Stomach (tissue), 9 donors: Measurements from ENCODE around the gene SYNE2. TPM values are rescaled to one million over a fixed set of nuclear protein-coding genes. Genes with fewer than 3 reads are reported as not detected.

ENCODE experiments used
- DNase-seq, 2 donors: peaks; one replicate each; pipeline versions ENCODE4 v3.0.0 to v3.0.0-alpha.2; 2013 to 2019
- H3K27ac ChIP-seq, 5 donors: fragments of 200-600 bp in 4 of 5; sonication (generic) in 4 of 5; one replicate each; pipeline ENCODE4 v1.5.1; 2013 to 2019; ENCODE audit warnings: mild to moderate bottlenecking in 1 of 5, moderate library complexity in 1 of 5
- H3K27me3 ChIP-seq, 3 donors: fragments of 200-600 bp; sonication (generic); one replicate each; pipeline ENCODE4 v1.5.1; 2017 to 2019; ENCODE audit warnings: mixed run types in 1 of 3
- H3K36me3 ChIP-seq, 4 donors: fragments of 200-600 bp; sonication (generic); 1 replicate in 3 of 4; 2 replicates in 1 of 4; pipeline ENCODE4 v1.5.1; 2016 to 2019
- H3K4me1 ChIP-seq, 4 donors: fragments of 200-600 bp; sonication (generic); one replicate each; pipeline ENCODE4 v1.5.1; 2016 to 2019
- H3K4me3 ChIP-seq, 4 donors: fragments of 200-600 bp; sonication (generic) in 3 of 4; one replicate each; pipeline ENCODE4 v1.5.1; 2016 to 2019; ENCODE audit warnings: mild to moderate bottlenecking in 1 of 4
- H3K9me3 ChIP-seq, 4 donors: fragments of 200-600 bp; sonication (generic); one replicate each; pipeline ENCODE4 v1.5.1; 2016 to 2019
- EP300 ChIP-seq: sonication (generic); formaldehyde crosslinking; IDR thresholded peaks from one replicate; pipeline ENCODE4 v1.6.1; 2017; ENCODE audit warnings: antibody characterized with exemption
- POLR2A ChIP-seq, 4 donors: fragments of 450-650 bp; IDR thresholded peaks; one replicate each; pipeline ENCODE4 v1.6.1; 2016; ENCODE audit warnings: antibody characterized with exemption in 4 of 4, control low read depth in 2 of 4, mild to moderate bottlenecking in 1 of 4, moderate library complexity in 1 of 4
- POLR2AphosphoS5 ChIP-seq, 3 donors: sonication (generic); formaldehyde crosslinking; IDR thresholded peaks; one replicate each; pipeline ENCODE4 v1.6.1; 2016; ENCODE audit warnings: antibody characterized with exemption in 3 of 3
- WGBS, 5 donors: extraction: QIAGEN DNeasy Blood & Tissue Kit in 3 of 5; methylation state at CpG; one replicate each; pipeline versions ENCODE4 v1.1.5 to v1.1.7; 2013 to 2018; 5-methylcytosine and 5-hydroxymethylcytosine counted together
- intact Hi-C: fragments of 100-400 bp; cut with DNase I; formaldehyde crosslinking; loops from one replicate; pipeline ENCODE4 v1.15.1; 2023; ENCODE audit warnings: low total_unique reads
- polyA plus RNA-seq, 3 donors: library from polyadenylated mRNA; stranded (reverse); fragments of 200-250 nt; gene quantifications; one replicate each; pipeline ENCODE4 v1.2.3, GENCODE V29; 2013
- total RNA-seq, 5 donors: library from RNA; depleted of rRNA; stranded (reverse); fragments of >200 nt; gene quantifications; one replicate each; pipeline versions ENCODE4 v1.1.0 to v1.2.3, GENCODE V29; 2014 to 2016
- TF ChIP-seq, protein P1 (sequence below), 7 experiments: fragments of 450-650 bp in 4 of 7; fragments of 200-600 bp in 3 of 7; sonication (generic) in 3 of 7; IDR thresholded peaks; one replicate each; pipeline ENCODE4 v1.5.1; 2016 to 2019; ENCODE audit warnings: antibody characterized with exemption in 7 of 7, control low read depth in 2 of 7, mild to moderate bottlenecking in 1 of 7
- donor health status: healthy with polysubstance abuse.
- donor health status: Bipolar disorder and iron deficiency.
- donor health status: healthy.

The SYNE2 gene
- total and polyA plus RNA-seq, 8 donors = 14.4 to 280 (median 120) TPM

DNA sequence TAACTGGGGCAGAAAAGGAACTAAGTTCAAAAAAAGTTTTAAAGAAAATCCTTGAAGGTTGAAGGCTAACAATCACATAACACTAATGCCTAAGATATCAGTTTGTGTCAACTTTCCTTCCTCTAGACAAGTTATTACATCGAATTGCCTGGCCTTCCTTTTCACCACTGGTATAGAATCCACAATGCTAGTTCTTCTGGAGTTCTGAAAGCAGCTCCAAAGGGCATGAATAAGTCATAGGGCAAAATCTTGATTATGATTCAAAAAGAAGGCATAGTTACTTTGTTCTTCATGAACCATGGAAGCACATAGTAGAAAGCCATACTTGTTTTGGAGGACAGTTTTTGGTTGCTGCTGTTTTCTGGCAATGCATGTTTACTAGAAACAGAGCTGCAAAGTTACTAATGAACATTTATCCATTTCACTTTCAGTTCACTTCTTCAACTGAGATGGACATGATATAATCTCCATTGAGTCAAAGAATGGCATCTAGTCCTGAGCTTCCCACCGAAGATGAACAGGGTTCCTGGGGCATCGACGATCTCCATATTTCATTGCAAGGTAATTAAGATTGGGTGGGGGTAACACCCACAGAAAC, 56.0 kb downstream of the SYNE2 start:
- peak in 1 of 2 donors; percentile 19 for DNase-seq
- intact Hi-C loops = no loop called here
- peak overlapping the region in 3 of 5 donors; percentile 5 to 54 (median 13) for H3K27ac ChIP-seq
- TF ChIP-seq EP300 = no peak
- TF ChIP-seq POLR2A (IDR thresholded peaks at IDR 0.05) = no peak
- TF ChIP-seq, protein P1, sequence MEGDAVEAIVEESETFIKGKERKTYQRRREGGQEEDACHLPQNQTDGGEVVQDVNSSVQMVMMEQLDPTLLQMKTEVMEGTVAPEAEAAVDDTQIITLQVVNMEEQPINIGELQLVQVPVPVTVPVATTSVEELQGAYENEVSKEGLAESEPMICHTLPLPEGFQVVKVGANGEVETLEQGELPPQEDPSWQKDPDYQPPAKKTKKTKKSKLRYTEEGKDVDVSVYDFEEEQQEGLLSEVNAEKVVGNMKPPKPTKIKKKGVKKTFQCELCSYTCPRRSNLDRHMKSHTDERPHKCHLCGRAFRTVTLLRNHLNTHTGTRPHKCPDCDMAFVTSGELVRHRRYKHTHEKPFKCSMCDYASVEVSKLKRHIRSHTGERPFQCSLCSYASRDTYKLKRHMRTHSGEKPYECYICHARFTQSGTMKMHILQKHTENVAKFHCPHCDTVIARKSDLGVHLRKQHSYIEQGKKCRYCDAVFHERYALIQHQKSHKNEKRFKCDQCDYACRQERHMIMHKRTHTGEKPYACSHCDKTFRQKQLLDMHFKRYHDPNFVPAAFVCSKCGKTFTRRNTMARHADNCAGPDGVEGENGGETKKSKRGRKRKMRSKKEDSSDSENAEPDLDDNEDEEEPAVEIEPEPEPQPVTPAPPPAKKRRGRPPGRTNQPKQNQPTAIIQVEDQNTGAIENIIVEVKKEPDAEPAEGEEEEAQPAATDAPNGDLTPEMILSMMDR (IDR thresholded peaks at IDR 0.05) = no peak
- TF ChIP-seq POLR2AphosphoS5 (IDR thresholded peaks at IDR 0.05) = no peak
- H3K36me3 ChIP-seq = peaks cover 0 to 15% (median 6%) of the 10 kb centered on the region in 4 donors
- 67 to 75% (median 73%) methylated on average over 4 of the region's 4 CpGs for WGBS, 5 donors
- no peaks in the 10 kb centered on the region for H3K9me3 ChIP-seq
- peak overlapping the region; percentile 7 to 17 (median 9) for H3K4me3 ChIP-seq
- no peaks in the 10 kb centered on the region for H3K27me3 ChIP-seq
- H3K4me1 ChIP-seq = peaks cover 7 to 30% (median 19%) of the 10 kb centered on the region in 4 donors

DNA sequence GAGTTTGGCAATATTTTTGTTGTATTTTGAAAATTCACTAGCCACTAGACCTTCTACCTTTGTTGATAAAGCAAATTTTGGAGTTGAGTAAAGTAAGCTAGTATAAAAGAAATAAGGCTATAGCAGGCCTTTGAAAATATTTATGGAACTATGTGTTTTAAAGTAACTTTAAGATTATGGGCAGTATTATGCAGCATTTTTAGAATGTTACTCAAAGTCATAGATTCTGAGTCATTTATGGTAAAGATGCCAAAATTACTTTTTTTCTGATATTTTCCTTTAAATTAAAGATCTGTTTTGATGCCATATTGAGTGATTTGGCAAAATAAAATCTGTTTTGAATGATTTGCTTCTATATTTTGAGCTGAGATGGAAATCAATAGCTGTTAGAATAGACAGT, 57.2 kb downstream of the SYNE2 start:
- Histone ChIP-seq H3K4me1 (peaks cover 7 to 30% (median 19%) of the 10 kb centered on the region in 4 donors), H3K9me3 (no peaks in the 10 kb centered on the region), H3K36me3 (peaks cover 0 to 15% (median 6%) of the 10 kb centered on the region in 4 donors), H3K4me3 (no peak overlapping the region), H3K27me3 (no peaks in the 10 kb centered on the region), H3K27ac (no peak overlapping the region)
- intact Hi-C loops = no loop called here
- TF ChIP-seq POLR2A (IDR thresholded peaks at IDR 0.05) (no peak), POLR2AphosphoS5 (IDR thresholded peaks at IDR 0.05) (no peak), EP300 (no peak)
- TF ChIP-seq, protein P1 (IDR thresholded peaks at IDR 0.05) = no peak
- DNase-seq = no peak

DNA sequence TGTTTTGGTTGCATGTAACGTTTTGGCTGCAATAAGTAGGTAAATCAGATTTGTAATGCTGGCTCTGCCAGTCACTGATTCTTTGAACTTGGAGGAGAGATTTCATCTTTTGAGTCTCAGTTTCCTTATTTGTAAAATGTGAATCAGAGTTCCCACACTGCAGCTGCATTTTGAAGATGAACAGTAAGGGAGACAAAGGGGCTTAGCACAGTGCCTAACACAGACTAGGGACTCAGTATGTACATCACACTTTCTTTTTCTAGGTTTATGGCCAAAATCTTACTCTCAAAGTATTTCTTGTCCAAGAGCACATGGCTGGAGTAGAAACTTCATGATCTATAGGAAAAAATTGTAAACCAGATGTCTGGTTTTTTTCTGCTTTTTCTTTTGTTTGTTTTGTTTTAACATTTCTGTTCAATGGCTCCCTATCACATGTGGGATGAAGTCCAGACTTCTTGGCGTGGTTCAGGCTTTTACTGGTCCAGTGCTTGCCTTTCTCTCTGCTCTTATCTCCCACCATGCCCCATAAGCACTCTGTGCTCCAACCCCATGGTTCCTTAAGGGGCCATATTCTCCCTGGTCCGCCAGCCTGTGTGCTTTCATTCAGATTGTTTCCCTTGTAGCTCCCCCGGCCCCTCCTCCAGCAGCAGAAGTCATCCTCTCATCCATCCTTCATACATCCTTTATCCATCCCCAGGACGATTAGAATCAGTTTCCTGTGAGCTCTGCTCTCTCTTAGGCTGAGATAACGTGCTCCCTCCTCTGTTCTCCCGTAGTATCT, 58.0 kb downstream of the SYNE2 start:
- Histone ChIP-seq H3K4me1 (peaks cover 7 to 30% (median 19%) of the 10 kb centered on the region in 4 donors), H3K27ac (no peak overlapping the region), H3K4me3 (no peak overlapping the region), H3K9me3 (no peaks in the 10 kb centered on the region), H3K36me3 (peaks cover 0 to 15% (median 6%) of the 10 kb centered on the region in 4 donors), H3K27me3 (no peaks in the 10 kb centered on the region)
- peak in 1 of 2 donors; percentile 69 for DNase-seq
- intact Hi-C loops = no loop called here
- TF ChIP-seq, protein P1 (IDR thresholded peaks at IDR 0.05) = no peak
- no peak for TF ChIP-seq POLR2AphosphoS5 (IDR thresholded peaks at IDR 0.05)
- TF ChIP-seq EP300 = no peak
- TF ChIP-seq POLR2A (IDR thresholded peaks at IDR 0.05) = no peak
- WGBS, 5 donors = 40 to 69% (median 54%) methylated on average over 7 of the region's 7 CpGs

DNA sequence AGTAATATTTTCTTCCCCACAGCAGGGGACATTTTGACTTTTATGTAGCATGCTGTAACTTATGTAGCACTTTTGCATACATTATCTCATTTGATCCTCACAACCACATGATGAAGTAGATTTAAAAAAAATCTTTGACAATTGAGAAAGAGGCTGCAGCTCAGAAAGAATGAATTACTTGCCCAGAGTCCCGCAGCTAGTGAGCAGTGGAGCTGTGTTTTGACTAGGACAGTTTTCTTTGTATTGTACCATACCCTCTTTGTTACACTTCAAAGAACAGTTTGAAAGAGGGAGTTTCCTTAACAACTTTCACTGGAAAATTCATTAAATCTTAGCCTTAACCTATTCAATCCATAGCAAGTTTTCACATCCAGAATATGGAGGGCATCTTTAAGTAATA, 58.6 kb downstream of the SYNE2 start:
- H3K27me3 ChIP-seq = no peaks in the 10 kb centered on the region
- DNase-seq = no peak
- no peak overlapping the region for H3K4me3 ChIP-seq
- no peak for TF ChIP-seq POLR2AphosphoS5 (IDR thresholded peaks at IDR 0.05)
- TF ChIP-seq, protein P1 (IDR thresholded peaks at IDR 0.05) = no peak
- no peak for TF ChIP-seq EP300
- TF ChIP-seq POLR2A (IDR thresholded peaks at IDR 0.05) = no peak
- intact Hi-C loops = no loop called here
- no peaks in the 10 kb centered on the region for H3K9me3 ChIP-seq
- H3K36me3 ChIP-seq = peaks cover 0 to 15% (median 6%) of the 10 kb centered on the region in 4 donors
- 80 to 97% (median 90%) methylated on average over 1 of the region's 1 CpG for WGBS, 5 donors
- no peak overlapping the region for H3K27ac ChIP-seq
- H3K4me1 ChIP-seq = peaks cover 7 to 30% (median 19%) of the 10 kb centered on the region in 4 donors
